NCI-H446 treated with DMSO at 0.1 percent for 48 hours (cell line): Measurements from ENCODE around the gene RUNX1.

ENCODE experiments used
- DNase-seq: peaks from one replicate; lab custom pipeline; 2025; lab: John Stamatoyannopoulos, UW

RUNX1 gene

DNA sequence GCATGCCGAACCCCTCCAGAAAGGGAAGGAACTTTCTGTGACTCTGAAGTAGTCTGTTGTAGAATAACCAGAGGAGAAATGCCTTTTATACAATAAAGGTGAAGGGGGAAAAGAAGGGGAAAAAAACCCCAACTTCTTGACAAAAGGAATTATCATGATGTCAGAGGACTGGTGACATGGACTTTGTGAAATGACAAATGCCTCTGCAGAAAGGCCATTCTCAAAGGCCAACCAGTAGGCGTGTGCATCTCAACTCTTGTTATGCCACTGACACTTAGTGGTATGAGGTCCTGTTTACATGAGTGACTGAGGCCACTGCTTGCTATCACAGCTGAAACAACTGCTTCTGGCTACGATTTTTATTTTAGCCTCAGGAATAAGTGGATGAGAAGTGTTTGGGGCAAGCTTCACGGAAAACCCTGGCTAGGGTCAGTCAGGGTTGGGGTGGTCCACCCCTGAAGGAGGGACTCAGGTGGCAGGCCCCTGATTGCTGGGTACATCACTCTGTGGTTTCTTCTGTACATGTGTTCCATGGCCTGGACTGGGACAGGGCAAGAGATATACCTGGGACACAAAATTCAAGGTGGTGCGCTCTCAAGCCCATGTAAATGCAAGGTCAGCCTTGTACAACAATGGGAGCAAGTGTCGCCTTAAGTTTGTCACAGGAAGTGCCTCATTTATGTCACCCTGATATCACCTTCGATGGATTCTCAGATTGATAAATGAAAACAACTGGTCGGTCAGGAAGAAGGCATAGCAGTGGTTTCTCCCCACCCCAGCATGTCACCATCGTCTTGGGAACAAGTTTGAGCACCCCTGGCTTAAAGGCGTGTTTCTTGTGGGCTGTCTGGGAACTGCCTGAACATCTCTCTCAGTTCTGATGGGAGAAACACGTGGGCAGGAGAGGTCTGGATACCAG is 12.4 kb downstream of the RUNX1 start:
- no peak for DNase-seq

DNA sequence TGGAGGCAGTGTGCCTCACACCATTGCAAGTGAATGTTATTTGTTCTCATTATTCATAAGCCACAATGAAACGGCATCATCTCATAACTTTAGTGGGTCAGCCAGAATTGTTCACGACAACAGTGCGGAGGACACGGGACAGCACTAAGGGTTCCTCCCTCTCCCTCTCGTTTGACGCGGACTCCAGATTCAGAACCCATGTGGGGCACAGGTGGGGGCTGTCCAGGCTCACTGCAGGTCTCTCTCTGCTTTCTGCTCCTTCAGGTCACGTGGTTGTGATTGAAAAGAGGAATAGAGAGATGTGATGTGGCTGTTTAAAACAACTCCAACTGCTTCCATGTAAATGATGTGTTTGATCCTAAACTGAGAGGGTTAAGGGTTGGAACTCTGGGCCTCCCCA is 13.5 kb downstream of the RUNX1 start:
- no peak for DNase-seq

DNA sequence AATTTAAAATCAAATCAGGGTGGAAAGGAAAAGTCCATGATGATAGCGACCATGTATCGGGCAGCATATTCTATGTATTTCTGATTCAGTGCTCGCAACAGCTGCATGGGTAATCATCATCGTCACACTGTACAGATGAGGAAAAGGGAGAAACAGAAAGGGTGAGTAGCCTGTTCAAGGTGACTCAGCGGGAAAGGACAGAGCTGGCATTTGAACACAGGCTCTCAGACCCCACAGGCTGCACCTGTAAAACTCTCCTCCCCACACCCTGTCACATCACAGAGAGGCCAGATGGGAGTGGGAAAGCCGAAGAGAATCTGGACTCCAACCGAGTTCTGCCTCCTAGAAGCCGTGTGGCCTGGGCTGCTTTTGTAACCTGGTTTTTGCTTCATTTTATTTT is 14.0 kb downstream of the RUNX1 start:
- DNase-seq: no peak

DNA sequence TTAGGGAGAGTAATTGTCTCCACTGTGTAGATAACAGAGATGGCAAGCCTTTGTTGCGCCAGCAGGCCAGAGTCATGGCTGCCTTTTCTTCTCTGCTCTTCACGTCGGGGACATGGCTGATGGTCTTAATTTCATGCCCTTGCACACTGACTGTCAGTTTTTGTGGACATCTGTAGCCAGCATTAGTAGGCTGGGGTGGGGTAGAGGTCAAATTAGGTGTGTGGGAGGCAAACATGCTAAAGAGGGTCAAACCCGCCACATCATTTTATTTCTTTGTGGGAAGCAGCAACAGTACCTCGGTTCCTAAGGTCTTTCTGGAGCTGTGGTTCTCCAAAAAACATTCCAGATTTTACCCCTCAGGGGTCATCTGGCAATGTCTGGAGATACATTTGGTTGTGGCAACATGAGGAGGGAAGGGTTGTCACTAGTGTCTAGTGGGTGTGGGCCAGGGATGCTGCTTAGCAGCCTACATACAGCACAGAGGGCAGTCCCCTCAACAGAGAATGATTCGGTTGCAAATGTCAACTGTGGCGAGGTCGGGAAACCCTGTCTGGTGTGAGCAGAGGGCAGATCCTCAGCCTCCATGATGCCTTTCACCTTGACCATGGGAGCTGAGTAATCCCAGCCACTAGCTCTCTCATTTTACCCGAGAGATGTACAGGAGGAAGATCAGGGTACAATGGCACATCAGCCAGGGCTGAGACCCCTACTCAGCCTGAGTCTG is 14.7 kb downstream of the RUNX1 start:
- no peak for DNase-seq

DNA sequence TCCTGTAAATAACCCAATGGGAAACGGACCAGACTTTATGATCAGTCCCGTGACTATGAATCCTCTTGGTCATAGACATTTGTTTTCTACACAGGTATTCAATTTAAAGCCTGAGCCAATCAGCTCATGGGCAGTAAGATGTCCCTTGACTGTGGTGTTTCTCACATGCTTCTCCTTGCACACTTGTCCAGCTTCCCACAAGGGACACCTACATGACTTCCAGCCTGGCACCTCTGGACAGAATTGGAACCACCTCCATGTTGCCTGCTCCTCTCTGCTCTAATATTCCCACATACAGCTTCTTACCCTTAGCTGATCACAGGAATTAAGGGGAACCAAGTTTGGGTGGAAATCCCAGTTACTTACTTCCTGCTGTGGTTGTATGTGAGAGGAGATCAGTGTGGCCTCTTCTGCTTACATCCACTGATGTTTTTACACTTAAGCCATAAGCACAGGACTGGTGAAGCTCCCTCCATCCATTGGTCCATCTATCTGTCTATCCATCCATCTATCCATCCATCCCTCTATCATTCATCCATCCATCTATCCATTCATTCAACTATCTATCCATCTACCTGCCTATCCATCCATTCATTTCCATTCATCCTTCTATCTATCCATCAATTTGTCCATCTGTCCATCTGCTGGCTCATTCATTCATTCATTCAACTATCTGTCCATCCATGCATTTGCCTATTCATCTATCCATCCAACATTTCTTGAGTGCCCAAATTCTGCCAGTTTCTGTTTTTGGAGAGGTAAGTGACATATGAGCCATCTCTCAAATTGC is 16.4 kb downstream of the RUNX1 start:
- DNase-seq: no peak

DNA sequence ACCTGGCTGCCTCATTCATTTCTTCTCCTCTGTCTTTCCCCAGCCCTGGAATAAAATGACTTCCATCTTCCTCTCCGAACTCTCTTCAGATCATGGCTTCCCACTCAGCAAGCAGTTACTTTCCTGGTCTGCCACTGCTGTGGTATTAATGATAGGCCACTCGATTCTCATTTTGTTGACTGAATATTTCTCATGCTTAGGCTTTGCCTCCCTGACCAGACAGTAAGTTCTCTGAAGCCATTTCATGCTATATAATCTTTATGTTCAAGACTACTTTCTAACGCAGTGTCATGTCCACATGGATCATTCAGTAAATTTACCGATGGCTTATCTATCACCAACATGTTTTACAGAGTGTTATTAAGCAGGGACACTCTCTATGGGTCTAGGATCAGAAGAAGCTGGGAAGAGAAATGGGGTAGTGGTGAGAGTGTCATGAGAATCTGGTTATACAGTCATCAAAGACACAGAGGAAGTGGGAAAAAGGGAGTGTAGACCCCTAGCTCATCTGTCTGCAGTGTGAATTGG is 20.6 kb downstream of the RUNX1 start:
- no peak for DNase-seq

DNA sequence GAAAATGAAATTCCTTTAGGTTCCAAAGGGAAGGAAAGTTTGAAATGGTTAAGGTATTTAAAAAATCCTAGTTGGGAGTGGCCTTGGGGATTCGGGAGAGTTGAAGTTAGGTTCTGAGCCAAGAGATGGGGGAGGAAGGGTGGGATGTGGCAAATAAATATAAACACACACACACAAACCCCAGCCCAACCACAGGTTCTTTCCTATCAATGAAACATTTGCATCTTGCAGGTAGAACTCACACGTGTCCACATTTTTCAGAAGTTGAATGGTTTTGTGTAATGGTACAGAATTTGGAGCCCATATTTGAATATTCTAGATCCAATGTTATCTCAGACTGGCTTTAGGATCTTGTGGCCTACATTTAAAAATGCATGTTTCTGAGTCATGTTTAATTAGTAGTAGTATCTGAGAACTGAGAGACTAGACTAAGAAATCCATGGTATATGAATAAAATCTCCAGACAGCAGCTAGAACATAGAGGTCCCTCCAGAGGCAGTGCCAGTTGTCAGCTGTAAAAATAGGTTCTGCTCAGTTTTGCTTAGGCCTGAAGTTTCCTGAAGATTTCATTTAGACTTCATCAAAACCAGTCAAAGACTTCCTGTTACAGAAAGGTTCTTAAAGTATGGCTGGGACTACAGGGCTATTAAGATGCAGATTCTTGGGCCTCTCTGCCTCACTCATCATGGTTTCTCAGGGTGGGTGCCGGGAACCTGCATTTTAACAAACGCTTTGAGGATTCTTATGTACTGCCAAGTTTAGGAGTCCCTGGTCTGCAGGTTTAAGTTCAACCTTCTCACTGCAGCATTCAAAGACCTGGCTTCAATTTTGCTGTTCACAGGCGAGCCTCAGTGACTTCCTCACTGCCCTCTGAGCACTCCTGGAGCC is 21.3 kb downstream of the RUNX1 start:
- no peak for DNase-seq

DNA sequence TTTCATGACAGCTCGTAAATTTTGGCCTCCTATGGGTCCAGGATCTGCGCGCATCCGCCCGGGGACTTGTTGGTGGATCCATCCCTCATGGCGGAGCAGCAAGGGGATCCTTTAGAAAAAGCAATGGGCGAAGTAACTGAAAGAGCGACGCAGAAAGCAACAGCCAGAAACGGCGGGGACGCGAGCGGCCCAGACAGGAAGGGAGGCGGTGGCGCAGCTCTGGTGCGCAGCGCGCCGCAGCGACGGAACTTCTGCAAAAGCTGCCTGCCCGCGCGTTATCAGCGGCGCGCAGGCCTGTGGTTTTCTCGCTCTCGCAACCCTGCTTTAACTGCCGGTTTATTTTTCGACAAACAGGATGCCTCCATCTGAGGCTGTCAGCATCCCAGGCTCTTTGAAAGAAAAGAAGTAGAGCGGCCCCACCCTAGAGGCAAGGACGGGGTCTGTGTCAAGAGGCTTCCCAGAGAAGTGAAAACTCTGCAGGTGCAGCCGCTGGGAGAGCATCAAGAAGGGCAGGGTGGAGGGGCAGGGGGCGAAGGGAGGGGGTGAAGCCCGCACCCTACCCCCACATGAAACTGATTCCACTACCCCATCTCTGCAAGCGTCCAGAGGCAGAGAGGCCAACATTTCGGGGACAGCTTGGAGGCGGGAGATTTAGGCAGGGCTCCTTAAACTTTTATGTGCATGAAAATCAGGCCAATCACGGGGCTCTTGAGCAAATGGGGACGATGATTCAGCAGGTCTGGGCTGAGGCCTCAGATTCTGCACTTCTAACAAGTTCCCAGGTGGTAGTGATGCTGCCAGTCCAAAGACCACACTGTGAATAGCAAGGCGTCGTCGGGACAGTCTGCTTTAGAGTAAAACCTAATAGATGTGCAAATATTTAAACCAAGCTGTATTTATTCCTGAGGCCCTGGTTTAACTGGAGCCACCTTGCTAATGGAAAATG is 22.2 kb downstream of the RUNX1 start:
- no peak for DNase-seq

DNA sequence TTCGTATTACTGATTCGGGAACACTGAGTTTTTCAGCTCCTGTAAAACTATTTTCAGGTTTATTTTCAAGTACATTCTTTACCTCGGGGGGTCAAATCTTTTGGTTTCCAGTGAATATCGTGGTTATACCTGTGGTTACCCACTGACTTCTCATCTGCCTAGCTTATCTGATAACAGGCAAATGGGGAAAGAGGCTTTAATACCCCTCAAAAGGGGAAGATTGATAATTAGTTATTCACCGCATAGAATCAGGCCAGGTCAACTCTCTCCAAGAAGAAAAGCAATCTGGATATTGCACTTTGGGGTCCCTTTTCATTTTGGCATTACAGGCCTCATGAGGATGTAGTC is 23.0 kb downstream of the RUNX1 start:
- no peak for DNase-seq

DNA sequence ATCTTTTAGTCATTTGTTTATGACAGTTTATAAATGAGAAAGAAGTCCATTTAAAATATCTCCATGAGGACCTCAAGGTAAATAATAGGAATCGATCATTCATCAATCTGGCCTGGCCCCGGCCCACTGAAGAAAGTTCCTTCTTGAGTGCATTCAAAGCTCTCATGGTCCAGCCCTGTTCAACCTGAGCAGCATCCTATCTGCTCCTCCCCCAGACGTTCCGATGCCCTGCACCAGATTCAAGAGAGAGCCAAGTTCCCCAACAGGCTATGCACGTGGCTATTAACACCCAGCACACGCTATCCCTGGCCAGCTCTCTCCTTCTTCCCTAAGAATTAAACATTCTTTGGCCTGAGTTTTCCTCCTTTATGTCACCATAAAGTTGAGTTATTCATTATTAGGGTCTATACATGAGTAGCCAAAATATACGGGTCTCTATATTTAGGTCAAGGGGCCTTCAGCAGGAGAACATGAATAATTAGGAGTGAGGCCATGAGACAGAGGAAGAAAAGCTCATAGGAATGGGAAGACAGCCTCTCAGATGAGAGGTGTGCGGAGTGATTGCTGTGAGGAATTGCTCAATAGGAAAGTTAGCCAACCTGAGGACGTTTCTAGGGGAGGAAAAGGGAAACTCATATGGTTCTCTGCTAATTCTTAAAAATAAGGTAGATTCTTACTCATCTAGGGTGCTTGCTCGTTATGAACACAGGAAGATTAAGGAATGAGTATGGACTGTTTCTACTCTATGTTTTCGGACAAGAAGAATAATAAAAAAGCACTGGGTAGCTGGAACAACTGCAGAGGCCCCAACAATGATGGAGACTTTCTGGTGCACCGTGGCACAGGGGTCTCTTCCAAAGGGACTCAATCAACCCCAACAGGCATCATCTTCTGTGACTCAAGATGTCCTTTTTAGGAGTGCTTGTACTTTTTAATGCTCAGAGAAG is 23.6 kb downstream of the RUNX1 start:
- DNase-seq: no peak

DNA sequence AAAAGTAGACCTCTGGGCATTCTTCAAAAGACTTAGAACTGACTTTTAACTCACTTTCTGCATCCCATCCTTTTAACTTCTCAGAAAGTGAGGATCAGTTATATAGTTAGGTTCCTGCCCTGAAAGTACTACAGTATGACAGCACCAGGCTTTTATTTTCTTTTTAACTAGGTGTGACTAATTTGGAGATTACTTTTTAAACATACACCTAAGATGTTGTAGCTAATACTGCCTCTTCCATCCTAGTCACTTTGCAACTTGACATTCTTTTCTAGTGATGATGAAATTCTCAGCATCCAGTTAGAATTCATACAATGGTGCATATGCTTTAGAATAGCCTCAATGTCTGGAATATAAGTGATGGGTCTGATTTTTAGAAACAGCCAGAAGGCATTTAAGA is 24.6 kb downstream of the RUNX1 start:
- DNase-seq: no peak

DNA sequence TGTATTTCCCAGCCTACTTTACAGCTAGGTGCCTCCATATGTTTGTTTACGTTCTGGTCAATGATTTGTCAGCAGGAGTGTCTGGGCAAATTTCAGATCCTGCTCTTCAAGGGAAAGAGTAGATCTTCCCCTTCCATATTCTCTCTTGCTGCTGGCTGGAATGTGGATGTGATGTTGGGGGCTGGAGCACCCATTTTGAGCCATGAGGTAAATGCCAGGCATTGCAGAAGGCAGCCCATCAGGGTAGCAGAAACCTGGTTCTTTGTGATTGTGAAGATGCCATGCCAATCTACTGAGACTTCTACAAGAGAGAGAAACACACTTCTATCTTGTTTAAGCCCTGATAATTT is 25.1 kb downstream of the RUNX1 start:
- no peak for DNase-seq

DNA sequence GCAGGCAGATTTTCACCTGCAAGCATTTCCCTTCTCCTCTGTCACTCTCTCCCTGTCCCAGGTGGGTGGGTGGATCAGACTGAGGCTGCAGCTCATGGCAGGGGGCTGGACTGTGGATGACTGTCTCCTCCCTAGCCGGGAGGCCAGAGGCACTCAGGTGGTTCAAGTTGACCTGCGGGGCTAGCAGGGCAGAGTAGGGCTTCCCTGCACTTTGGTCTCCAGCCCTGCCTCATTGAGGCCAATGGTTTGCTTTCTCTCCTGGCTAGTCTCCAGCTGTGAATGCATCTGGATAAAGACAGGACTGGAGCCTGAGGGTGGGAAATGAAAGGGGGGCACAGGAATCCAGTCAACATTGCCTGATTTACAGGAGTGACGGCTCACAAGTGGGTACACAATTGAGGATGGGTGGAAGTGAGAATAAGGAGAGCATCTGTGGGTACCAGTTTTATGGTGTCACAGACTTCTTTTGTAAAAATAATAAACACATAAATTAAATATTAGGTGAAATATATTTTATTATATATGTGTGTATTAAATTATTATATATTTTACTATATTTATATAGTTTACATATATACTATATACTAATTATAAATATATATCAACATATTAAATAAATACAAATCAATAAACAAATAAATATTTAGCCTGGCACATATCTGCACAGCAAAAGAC is 25.6 kb downstream of the RUNX1 start:
- DNase-seq: no peak

DNA sequence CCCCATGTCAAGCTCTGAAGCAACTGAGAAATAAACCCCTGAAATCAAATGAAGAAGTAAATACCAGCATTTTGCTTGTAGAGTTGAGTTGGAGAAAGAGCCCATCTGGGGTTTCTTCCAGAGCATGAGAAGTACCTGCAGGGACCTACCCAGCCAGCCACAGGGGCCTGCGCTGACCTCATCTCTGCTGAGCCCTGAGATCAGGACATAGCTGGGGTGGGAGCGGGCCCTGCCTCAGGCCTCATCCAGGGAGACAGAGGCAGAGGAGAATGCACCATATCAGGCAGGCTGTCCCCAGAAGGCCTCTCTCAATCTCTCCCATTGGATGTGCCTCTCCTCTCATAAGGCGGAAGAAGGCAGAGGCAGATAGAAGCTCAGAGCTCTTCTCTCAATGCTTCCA is 27.6 kb downstream of the RUNX1 start:
- DNase-seq: no peak

DNA sequence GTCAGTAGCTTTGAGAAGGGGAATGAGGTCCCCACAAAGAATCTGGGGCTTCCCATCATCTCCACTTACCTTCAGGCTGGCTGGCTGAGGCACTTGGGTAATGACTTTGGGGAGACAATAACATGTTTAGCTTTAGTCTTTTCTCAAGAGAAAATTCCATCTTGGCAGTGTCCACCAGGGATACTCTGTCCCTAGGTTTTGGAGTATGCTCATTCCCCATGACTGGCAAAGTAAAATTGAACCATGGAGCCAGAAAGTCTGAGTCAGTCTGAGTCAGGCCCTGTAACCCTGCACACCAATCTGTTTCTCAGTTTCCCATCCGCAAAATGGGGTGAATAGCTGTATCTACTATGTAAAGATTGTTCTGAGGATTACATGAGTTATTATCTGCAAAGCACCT is 28.2 kb downstream of the RUNX1 start:
- DNase-seq: no peak

DNA sequence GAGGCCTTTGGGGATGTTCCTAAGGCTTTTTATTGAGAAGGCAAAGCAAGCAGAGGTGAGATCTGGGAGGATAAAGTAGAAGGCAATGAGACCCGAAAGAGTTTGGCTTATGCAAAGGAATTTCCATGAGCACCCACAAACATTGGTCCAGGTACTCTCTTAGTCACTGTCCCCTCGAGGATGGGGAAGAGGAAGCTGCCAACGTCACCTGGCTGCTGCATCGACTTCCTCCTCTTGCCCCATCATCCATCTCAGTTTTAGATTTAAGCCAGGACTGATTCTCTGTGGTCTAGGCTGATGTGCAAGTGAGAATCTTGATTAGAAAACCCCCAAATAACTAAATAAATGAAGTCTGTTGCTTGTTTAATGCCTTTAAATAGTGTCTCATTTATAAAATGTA is 28.7 kb downstream of the RUNX1 start:
- DNase-seq: no peak

DNA sequence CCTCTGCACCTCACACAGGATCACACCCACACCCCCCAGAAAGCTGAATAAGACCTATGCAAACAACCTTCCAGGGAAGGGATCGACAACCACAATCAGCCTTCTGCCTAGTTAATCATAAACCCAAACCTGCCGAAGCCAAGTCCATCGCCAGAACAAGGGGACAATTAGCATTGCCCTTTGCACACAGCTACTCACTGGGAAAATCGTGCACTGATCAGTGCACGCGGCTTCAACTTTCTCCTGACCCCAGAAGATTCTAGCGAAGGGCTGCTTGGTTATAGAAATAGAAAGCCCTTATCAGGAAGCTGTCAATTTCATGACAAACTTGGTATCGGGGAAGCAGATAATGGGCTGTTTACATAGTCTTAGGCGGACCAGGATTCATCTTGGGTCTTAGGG is 29.5 kb downstream of the RUNX1 start:
- DNase-seq: no peak

DNA sequence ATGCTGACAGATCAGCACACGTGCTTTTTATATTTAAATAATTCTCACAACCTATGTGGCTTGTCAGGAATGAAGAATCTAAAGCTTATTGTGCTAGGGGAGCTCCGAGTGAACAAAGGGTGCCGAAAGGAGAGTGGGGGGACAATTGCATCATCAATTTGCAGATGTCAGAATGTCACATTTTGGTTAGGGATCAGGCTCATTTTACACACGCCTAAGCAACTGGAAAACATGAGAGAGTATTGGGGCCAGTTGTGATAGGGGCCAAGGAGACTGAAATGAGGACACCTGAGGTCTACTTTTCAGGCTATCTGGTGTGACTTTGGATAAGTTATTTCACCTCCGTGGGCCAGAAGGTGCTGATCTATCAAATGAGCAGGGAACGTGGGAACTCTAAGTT is 31.8 kb downstream of the RUNX1 start:
- no peak for DNase-seq
